Heart left ventricle (tissue), 16 donors: ENCODE results near the gene RHCG. TPM values are rescaled to one million over a fixed set of nuclear protein-coding genes. Genes with fewer than 3 reads are reported as not detected.

Experiments
- ATAC-seq, 4 donors: fragments of 200-7000 bp; cut with Tn5 transposase; one replicate each; pipeline ENCODE4 v1.9.1; 2020 to 2022; ENCODE audit warnings: moderate library complexity in 4 of 4, mild to moderate bottlenecking in 3 of 4, moderate number of reproducible peaks in 1 of 4
- DNase-seq, 5 donors: peaks; one replicate each; pipeline ENCODE4 v3.0.0-alpha.2; 2020
- H3K27ac ChIP-seq, 12 donors: fragments of 200-600 bp; sonication (generic) in 4 of 12; one replicate each; pipeline versions ENCODE4 v1.5.0 to v1.8.0; 2016 to 2022; ENCODE audit warnings: mild to moderate bottlenecking in 2 of 12
- H3K27me3 ChIP-seq, 9 donors: fragments of 200-600 bp; sonication (generic) in 2 of 9; one replicate each; pipeline versions ENCODE4 v1.5.1 to v1.8.0; 2016 to 2022; ENCODE audit warnings: mild to moderate bottlenecking in 3 of 9
- H3K36me3 ChIP-seq, 9 donors: fragments of 200-600 bp; sonication (generic) in 2 of 9; one replicate each; pipeline versions ENCODE4 v1.5.0 to v1.8.0; 2018 to 2022; ENCODE audit warnings: mild to moderate bottlenecking in 2 of 9
- H3K4me1 ChIP-seq, 12 donors: fragments of 200-600 bp; sonication (generic) in 4 of 12; one replicate each; pipeline versions ENCODE4 v1.5.0 to v1.8.0; 2016 to 2022; ENCODE audit warnings: mild to moderate bottlenecking in 3 of 12
- H3K4me3 ChIP-seq, 12 donors: fragments of 200-600 bp; sonication (generic) in 4 of 12; one replicate each; pipeline versions ENCODE4 v1.5.0 to v1.8.0; 2017 to 2022; ENCODE audit warnings: mild to moderate bottlenecking in 9 of 12, moderate library complexity in 4 of 12
- H3K9me3 ChIP-seq, 12 donors: fragments of 200-600 bp; sonication (generic) in 4 of 12; one replicate each; pipeline versions ENCODE4 v1.5.0 to v1.8.0; 2016 to 2022; ENCODE audit warnings: mild to moderate bottlenecking in 1 of 12
- POLR2A ChIP-seq, 2 donors: fragments of 450-650 bp; IDR thresholded peaks; one replicate each; pipeline ENCODE4 v1.6.1; 2017; ENCODE audit warnings: antibody characterized with exemption in 2 of 2, mild to moderate bottlenecking in 2 of 2, moderate library complexity in 2 of 2
- WGBS, 4 donors: extraction: QIAGEN DNeasy Blood & Tissue Kit in 2 of 4; methylation state at CpG; one replicate each; pipeline versions ENCODE4 v1.1.5 to v1.1.7; 2013 to 2018; 5-methylcytosine and 5-hydroxymethylcytosine counted together
- intact Hi-C, 10 donors: fragments of 100-400 bp; cut with DNase I; formaldehyde crosslinking; loops; one replicate each; pipeline versions ENCODE4 v1.11.1 to v1.14.2; 2022
- polyA plus RNA-seq, 2 donors: library from polyadenylated mRNA; stranded (reverse); fragments of 200-250 nt; gene quantifications; one replicate each; pipeline ENCODE4 v1.2.3, GENCODE V29; 2013
- total RNA-seq, 9 donors: library from RNA; depleted of rRNA in 2 of 9; stranded (reverse); fragments of >200 nt in 2 of 9; fragmentation: NEBNext Ultra II Directional in 3 of 9; extraction: Animal tissue kit (Norgen Biotek cat#: 25700) in 3 of 9; gene quantifications; one replicate each; pipeline versions ENCODE4 v1.1.0 to v1.2.4, GENCODE V29; 2016 to 2023
- TF ChIP-seq, protein P1 (sequence below), 12 donors: fragments of 200-600 bp; sonication (generic) in 4 of 12; IDR thresholded peaks; one replicate each; pipeline versions ENCODE4 v1.5.0 to v1.8.0; 2018 to 2022; ENCODE audit warnings: antibody characterized with exemption in 12 of 12, mild to moderate bottlenecking in 5 of 12
- donor health status: ischemic (EF 13 %, LVEDD 7.1; RV severe dilation, severe dysfunction).
- donor health status: healthy with polysubstance abuse.
- donor health status: DM: no; HTN: yes; CAD: no.
- donor health status: DM: no; HTN: no; CAD: no.
- donor health status: ischemic (EF 25% LVEDD 6.9; RV normal size, moderate dysfunction).
- donor health status: ischemic (EF 25% LVEDD 5.7; RV mildly dilated, moderate dysfunction).
- donor health status: healthy.
- donor health status: DM: yes; HTN: yes; CAD: no.
- donor health status: ischemic (EF 35%, LVEDD 5.7; RV mildly dilated, moderate dysfunction).
- donor health status: nonischemic (EF 11% LVEDD 7.7; RV severe dilation, severe dysfunction).
- donor health status: DM: yes; HTN: yes; CAD: no.
- donor health status: PGD.
- donor health status: ischemic (EF 29% LVEDD 5.4; RV normal size, mild dysfunction).
- donor health status: nonischemic (EF 23%, LVEDD 6.1; RV moderate dilation, normal function).

The RHCG gene
- total and polyA plus RNA-seq, 11 donors = 0.20 to 2.9 (median 0.76) TPM; not detected in 4

DNA sequence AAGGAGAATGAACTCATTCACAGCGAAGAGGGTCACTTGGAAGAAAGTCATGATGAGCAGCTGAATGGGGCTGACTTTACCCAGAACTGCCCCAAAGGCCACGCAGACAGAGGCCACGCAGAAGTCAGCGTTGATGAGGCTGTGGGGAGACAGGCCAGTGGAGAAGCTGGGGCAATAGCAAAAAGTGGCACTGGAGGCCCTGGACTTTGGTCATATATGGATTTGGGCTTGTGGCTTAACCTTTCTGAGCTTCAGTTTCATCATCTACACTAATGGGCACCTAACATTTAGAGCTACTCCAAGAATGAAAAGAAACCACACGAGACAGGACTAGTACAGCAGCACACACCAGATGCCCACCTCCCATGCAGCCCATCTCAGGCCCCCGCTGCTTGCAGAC lies 13.3 kb downstream of the RHCG start:
- Histone ChIP-seq H3K36me3 (no peaks in the 10 kb centered on the region), H3K4me1 (peaks cover 0 to 4% (median 0%) of the 10 kb centered on the region in 12 donors), H3K27ac (no peak overlapping the region), H3K4me3 (no peak overlapping the region), H3K9me3 (no peaks in the 10 kb centered on the region), H3K27me3 (peaks cover 0 to 52% (median 14%) of the 10 kb centered on the region in 9 donors)
- DNase-seq (no peak), ATAC-seq (no peak)
- TF ChIP-seq POLR2A (IDR thresholded peaks at IDR 0.05) = no peak
- TF ChIP-seq, protein P1, sequence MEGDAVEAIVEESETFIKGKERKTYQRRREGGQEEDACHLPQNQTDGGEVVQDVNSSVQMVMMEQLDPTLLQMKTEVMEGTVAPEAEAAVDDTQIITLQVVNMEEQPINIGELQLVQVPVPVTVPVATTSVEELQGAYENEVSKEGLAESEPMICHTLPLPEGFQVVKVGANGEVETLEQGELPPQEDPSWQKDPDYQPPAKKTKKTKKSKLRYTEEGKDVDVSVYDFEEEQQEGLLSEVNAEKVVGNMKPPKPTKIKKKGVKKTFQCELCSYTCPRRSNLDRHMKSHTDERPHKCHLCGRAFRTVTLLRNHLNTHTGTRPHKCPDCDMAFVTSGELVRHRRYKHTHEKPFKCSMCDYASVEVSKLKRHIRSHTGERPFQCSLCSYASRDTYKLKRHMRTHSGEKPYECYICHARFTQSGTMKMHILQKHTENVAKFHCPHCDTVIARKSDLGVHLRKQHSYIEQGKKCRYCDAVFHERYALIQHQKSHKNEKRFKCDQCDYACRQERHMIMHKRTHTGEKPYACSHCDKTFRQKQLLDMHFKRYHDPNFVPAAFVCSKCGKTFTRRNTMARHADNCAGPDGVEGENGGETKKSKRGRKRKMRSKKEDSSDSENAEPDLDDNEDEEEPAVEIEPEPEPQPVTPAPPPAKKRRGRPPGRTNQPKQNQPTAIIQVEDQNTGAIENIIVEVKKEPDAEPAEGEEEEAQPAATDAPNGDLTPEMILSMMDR (IDR thresholded peaks at IDR 0.05) = no peak
- 63 to 82% (median 76%) methylated on average over 6 of the region's 6 CpGs for WGBS, 4 donors
- intact Hi-C loops = no loop called here

DNA sequence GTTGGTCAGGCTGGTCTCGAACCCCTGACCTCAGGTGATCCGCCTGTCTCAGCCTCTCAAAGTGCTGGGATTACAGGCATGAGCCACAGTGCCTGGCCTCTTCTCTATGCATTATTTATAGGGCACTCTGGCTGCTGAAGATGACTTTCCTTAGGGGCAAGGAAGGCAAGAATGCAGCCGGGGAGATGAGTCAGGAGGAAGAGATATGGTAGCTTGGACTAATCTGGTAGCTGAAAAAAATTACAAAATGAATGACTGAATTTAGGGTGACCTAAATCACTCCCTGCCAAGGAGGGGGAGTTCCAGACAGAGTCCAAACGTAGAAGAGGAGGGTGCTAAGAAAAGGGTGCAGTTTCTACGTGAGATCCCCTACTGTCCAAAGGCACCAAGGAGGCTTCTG lies 14.2 kb downstream of the RHCG start:
- 55 to 74% (median 63%) methylated on average over 5 of the region's 5 CpGs for WGBS, 4 donors
- peaks cover 0 to 54% (median 9%) of the 10 kb centered on the region in 9 donors for H3K27me3 ChIP-seq
- ATAC-seq = no peak

DNA sequence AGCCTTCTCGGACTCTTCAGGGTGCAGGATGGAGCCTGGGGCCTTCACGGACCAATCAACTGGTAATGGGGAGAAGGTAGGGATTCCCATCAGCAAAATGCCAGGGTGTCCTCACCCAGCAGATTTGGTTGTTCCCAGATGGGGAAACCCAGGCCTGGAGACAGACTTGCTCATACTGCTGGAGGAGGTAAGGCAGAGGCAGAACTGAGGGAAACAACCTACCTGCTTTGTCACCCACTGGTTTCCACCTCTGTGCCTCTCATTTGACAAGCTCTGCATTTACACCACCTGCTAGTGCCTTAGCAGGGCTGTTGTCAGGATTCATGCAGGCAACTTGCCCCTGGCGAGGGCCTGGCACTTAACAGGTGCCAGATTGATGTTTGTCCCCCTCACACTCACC lies 15.9 kb downstream of the RHCG start:
- Histone ChIP-seq H3K27ac (no peak overlapping the region), H3K9me3 (no peaks in the 10 kb centered on the region), H3K4me1 (no peaks in the 10 kb centered on the region), H3K4me3 (no peak overlapping the region), H3K27me3 (peaks cover 0 to 53% (median 8%) of the 10 kb centered on the region in 9 donors), H3K36me3 (no peaks in the 10 kb centered on the region)
- 80 to 83% (median 82%) methylated on average over 3 of the region's 3 CpGs for WGBS, 4 donors
- TF ChIP-seq POLR2A (IDR thresholded peaks at IDR 0.05) = no peak
- TF ChIP-seq, protein P1 (IDR thresholded peaks at IDR 0.05) = no peak
- DNase-seq (no peak), ATAC-seq (no peak)
- intact Hi-C loops = no loop called here

More for the DNA sequence above, 14.2 kb downstream of the RHCG start:
- intact Hi-C loops = no loop called here
- peaks cover 0 to 4% (median 0%) of the 10 kb centered on the region in 12 donors for H3K4me1 ChIP-seq
- no peaks in the 10 kb centered on the region for H3K36me3 ChIP-seq
- no peak for TF ChIP-seq POLR2A (IDR thresholded peaks at IDR 0.05)
- TF ChIP-seq, protein P1 (IDR thresholded peaks at IDR 0.05) = no peak
- H3K9me3 ChIP-seq = no peaks in the 10 kb centered on the region
- no peak overlapping the region for H3K4me3 ChIP-seq
- DNase-seq = no peak
- no peak overlapping the region for H3K27ac ChIP-seq

DNA sequence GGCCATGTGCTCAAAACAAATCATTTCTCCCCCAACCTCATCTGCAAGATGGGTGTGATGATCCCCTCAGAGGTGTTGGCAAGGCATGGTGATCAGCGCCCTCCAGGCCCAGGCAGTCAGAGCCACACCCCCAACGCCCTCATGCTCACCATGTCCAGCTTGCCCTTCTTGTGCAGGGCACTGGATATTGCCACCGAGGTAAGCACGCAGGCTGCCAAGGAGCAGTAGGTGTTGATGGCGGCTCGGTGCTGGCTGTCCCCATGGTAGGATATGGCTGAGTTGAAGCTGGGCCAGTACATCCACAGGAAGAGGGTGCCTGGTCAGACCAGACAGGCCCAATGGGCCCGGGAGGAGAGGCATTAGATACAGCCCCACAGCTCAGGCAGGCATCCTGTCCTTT lies 17.2 kb downstream of the RHCG start:
- 51 to 75% (median 67%) methylated on average over 2 to 7 of the region's 7 CpGs for WGBS, 4 donors
- Histone ChIP-seq H3K27me3 (peaks cover 0 to 53% (median 8%) of the 10 kb centered on the region in 9 donors), H3K9me3 (no peaks in the 10 kb centered on the region), H3K27ac (no peak overlapping the region), H3K4me1 (no peaks in the 10 kb centered on the region), H3K4me3 (no peak overlapping the region), H3K36me3 (no peaks in the 10 kb centered on the region)
- no peak for TF ChIP-seq POLR2A (IDR thresholded peaks at IDR 0.05)
- TF ChIP-seq, protein P1 (IDR thresholded peaks at IDR 0.05) = no peak
- intact Hi-C loops = no loop called here
- DNase-seq (no peak), ATAC-seq (no peak)
